Stimulated activated CD4-positive, alpha-beta T cell treated with anti-CD3 and anti-CD28 coated beads, Interleukin-15, amount 100 ng/mL, for 1 hour (primary cell): Measurements from ENCODE around the gene GPAT2.
"Not testable (repeated sequence)": the region's sequence is repeated elsewhere in the genome, so short reads cannot be mapped to it uniquely, and the experiment has no call there.

Experiments
- DNase-seq, 2 donors: peaks; one replicate each; pipeline ENCODE4 v3.0.0-alpha.2; 2020; ENCODE audit warnings: low read depth in 1 of 2, low spot score in 1 of 2

GPAT2 gene, protein sequence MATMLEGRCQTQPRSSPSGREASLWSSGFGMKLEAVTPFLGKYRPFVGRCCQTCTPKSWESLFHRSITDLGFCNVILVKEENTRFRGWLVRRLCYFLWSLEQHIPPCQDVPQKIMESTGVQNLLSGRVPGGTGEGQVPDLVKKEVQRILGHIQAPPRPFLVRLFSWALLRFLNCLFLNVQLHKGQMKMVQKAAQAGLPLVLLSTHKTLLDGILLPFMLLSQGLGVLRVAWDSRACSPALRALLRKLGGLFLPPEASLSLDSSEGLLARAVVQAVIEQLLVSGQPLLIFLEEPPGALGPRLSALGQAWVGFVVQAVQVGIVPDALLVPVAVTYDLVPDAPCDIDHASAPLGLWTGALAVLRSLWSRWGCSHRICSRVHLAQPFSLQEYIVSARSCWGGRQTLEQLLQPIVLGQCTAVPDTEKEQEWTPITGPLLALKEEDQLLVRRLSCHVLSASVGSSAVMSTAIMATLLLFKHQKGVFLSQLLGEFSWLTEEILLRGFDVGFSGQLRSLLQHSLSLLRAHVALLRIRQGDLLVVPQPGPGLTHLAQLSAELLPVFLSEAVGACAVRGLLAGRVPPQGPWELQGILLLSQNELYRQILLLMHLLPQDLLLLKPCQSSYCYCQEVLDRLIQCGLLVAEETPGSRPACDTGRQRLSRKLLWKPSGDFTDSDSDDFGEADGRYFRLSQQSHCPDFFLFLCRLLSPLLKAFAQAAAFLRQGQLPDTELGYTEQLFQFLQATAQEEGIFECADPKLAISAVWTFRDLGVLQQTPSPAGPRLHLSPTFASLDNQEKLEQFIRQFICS

DNA sequence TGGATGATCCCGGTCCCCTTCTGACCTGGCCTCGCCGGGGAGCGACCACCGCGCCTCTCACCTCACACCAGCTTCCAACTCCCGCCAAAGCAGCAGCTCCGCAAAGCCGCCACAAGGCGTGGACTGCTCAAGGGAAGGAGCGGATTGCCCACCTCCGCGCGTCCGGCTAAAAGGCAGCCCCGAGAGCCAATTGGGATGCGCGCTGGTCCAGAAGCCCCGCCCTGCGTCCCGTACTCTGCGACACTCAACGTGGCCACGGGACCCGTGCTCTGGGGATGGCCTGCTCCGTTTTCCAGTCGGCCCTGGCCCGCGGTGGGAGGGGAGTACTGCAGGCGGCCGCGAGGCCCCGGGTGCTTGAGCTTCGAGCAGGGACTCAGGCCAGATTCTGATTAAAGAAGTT lies at the start of gene GPAT2:
Gene GPAT2, minus strand, starts transcription at position 125 of the 400 bp plus-strand sequence. CDS start 2,557 bp downstream, outside the sequence.
- DNase-seq: not testable (repeated sequence)

DNA sequence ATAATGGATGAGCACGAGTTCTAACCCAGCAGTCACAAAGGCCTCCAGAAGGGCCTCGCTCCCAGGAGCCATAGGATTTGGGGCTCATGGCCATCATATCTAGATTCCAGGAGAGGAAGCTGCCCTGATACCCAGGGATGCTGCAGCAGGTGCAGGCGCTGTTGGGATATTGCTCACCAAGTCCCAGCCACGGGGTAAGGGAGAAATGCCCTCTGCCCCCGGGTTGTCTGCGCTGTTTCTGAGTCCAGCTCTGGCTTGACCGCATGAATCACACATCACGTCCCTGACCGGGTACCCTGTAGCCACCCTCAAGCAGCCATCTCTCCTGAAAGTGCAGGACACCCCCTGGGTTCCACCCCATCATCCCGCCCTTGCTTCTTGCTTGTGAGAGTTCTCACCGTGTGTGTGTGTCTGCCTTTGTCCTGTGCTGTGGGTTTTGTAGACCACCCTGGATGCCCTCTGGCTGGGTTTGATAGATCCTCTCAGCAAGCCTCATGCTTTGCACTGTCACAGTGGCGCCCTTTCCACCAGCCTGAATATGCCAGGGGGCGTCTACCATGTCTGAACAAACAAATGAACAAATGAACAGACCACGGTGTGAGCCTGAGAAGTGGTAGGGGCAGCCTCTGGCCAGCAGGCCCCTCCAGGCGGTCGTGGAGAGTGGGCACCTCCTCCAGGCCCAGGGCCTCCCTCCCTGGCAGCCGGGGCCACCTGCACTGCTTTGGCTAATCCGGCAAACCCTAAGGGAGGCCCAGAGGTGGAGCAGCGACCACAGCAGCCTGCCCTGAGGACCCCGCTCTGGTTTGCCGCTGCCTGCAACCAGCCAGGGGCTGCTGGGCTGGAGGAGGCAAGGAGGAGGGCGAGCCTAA lies 49.5 kb upstream of the GPAT2 start:
- DNase-seq: no peak

DNA sequence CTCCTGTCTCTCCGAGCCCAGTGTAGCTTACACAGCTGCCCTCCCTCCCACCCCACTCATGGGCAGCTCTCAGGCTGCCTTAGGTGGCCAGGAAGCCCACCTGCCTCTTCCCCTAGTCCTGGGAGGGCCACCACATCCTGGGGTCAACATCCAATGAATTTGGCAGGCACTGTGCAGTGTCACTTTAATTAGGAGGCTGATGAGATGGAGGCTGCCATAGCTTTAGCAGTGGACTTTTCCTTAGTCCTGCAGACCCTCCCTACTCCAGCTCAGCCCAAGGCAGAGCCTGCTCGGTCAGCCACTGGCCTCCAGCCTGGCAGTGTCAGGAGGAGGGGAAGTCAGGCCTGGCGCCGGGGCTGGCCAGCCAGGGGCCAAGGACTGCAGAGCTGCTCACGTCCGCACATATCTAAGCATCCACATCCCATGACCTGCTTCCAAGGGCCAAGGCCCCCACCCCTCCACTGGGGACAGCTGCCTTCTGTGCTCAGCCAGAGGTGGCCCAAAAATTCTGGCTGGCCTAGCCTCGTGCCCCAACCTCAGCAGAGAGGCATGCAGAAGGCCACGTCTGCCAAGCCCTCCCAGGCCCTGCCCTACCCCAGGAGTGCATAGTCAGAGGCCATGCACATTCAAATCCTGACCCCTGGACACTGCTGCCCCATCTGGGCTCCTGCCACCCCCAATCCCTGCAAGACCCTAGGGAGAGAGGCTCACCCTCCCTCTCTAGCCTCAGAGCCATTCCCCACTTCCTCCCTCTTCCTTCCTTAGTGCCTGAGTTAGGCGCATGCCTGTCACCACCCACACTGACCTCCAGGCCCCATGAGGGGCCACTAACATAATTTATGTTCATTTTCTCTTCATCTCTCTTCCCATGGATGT lies 48.6 kb upstream of the GPAT2 start:
- DNase-seq: no peak

- DNase-seq: no peak
Measured at GRCh38 chr2:96082211-96083063, 47.7 kb upstream of the GPAT2 start.

DNA sequence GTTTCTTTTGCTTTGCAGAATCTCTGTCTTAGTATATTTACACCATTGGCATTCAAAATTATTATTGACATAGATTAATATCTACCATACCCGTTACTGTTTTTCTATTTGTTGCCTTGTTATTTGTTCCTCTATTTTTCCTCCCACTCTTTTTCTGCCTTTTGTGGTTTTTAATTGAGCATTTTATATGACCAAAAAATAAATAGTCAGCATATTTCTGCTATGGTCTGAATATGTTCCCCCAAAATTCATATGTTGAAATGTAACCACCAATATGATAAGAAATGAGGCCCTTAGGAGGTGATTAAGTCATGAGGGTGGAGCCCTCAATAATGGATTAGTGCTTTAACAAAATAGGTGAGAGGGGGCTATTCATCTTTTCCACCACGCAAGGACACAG lies 46.3 kb upstream of the GPAT2 start:
- no peak for DNase-seq

GRCh38 chr2:96075199-96075771 lies 40.6 kb upstream of the GPAT2 start:
- DNase-seq: no peak

DNA sequence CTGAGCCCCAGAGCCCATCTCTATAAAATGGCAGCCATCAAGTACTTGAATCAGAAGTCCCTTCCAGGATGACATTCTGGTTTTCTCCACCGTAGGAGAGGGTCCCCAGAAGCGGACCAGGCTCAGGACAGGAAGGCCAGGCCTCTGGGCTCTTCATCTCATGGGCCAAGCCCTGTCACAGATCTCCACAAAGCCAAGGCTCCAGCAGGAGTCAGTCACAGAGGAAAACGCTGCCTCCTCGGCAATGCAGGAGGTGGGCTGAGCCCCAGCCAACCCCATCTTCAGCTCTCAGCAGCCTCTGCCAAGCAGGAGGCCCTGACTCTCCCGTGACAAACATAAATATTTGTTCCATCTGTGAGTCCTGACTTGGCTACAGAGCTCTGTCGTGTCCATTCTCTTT lies 39.4 kb upstream of the GPAT2 start:
- DNase-seq: no peak

GRCh38 chr2:96073170-96073775 lies 38.6 kb upstream of the GPAT2 start:
- no peak for DNase-seq

GRCh38 chr2:96072746-96073145 lies 38.0 kb upstream of the GPAT2 start:
- DNase-seq: no peak

DNA sequence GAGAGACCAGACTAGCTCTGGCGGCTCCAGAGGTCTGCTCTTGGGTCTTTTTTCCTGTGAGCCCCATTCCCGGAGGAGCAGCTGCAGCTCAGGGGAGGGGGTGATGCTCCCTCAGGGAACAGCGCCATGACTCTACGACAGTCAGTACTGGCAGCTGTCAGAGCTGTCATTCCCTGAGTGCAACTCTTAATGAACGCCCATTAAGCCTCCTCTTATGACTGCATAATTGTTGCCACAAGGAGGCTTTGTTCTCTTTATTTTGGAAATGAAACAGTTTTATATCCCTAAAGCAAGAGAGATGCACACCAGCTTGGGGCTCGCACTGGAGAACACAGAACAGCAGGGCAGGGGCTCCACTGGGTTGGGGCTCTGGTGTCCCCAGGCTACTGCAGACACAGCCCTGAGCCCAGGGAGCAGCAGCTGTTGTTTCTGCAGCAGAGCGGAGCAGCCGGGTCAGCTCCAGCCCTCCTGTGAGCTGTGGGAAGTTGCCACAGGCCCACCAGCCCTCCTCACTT lies 37.3 kb upstream of the GPAT2 start:
- DNase-seq: not testable (repeated sequence)

DNA sequence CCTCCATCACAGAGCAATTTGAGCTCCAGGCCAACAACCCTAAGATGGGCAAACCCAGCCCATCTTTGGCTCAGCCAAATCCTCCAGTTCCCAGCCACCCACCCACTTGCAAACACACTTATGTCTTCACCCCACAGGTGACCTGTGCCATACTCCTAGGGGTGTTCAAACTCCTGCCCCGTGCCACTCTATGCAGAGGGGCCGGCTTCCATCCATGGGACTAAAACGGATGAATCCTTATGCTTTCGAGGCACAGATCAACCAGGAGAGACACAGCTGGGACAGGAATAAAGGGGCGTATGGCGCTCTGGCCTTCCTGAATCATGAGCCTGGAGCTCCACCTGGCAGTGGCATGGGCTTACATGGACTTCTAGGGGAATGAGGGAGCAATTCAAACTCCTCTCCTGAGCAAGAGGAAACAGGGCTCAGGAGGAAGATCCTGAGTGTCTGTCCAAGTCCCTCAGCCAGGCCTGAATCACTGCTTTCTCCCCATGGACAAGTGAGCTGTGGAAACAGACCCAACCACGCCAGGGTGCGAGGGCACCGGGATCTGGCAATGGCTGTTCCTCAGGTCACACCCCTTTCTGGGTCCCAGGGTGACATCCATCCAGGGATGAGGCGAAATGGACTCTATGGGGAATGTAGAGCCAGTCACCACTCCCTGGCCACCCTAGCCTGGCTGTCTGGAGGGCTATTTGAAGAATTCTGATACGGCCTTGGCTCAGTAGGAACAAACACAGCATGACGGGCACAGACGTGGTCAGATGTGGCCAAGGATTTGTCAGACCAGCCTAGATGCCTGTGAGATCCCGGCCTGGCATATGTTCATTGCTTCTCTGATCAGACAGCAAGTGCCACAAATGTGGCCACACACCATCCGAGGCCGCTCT lies 36.6 kb upstream of the GPAT2 start:
- DNase-seq: not testable (repeated sequence)

GRCh38 chr2:96070351-96070750 lies 35.6 kb upstream of the GPAT2 start:
- DNase-seq: not testable (repeated sequence)

DNA sequence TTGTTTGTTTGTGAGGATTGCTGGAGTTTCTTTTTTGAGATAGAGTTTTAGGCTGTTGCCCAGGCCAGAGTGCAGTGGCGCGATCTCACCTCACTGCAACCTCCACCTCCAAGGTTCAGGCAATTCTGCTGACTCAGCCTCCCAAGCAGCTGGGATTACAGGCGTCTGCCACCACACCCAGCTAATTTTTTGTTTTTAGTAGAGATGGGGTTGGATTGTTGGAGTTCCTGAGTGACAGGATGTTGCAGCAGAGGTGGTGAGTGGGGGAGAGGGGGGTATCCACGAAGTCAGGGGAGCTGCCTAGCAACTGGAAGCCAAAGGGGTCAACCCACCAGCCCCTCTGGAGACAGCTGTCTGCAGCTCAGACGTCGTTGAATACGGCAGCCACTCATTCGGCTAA lies 35.2 kb upstream of the GPAT2 start:
- not testable (repeated sequence) for DNase-seq

- DNase-seq: not testable (repeated sequence)
Measured at GRCh38 chr2:96067902-96068581, 33.3 kb upstream of the GPAT2 start.

DNA sequence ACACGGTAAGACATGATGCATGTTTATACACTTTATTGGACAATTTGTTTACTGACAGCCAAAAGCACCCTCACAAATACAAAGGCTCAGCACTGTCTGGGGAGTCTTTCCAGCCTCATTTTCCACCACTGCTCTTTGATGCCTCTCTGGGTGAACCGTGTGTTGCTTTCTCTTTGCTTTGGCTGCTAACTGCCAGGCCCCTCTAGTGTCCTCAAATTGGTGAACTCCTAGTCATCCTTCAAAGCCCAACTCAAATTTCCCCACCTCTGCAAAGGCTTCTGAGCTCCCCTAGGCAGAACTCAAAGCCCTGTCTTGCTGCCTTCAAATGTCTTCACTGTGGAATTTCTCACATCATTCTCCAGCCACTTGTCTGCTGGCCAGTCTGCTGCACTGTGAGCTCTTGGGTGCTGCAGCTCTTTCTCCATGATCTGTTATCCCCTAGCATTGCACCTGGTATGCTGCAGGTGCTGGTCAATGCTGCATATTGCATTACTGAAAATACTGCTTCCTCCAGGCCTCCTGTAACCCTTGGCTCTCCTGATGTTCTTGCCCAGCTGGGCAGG lies 32.5 kb upstream of the GPAT2 start:
- DNase-seq: not testable (repeated sequence)

GRCh38 chr2:96066511-96066910 lies 31.8 kb upstream of the GPAT2 start:
- DNase-seq: not testable (repeated sequence)
